C4-2B (cell line): ENCODE data around the gene PAK5.
"Not testable (repeated sequence)": the region's sequence is repeated elsewhere in the genome, so short reads cannot be mapped to it uniquely, and the experiment has no call there.

Experiments
- ZFX ChIP-seq: fragments of 450-650 bp; IDR thresholded peaks from 2 replicates; pipeline ENCODE4 v1.6.1; 2017
- TF ChIP-seq, protein P1 (sequence below): fragments of 450-650 bp; conservative IDR thresholded peaks from 2 replicates; pipeline ENCODE4 v1.5.1; 2017; ENCODE audit warnings: mild to moderate bottlenecking

DNA sequence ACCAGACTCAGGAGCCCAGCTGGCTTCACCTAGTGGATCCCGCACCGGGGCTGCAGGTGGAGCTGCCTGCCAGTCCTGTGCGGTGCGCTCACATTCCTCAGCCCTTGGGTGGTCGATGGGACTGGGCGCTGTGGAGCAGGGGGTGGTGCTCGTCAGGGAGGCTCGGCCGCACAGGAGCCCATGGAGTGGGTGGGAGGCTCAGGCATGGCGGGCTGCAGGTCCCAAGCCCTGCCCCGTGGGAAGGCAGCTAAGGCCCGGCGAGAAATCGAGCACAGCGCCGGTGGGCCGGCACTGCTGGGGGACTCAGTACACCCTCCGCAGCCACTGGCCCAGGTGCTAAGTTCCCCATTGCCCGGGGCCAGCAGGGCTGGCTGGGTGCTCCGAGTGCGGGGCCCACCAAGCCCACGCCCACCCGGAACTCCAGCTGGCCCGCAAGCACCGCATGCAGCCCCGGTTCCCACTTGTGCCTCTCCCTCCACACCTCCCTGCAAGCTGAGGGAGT, 197.3 kb downstream of the PAK5 start:
- TF ChIP-seq, protein P1, sequence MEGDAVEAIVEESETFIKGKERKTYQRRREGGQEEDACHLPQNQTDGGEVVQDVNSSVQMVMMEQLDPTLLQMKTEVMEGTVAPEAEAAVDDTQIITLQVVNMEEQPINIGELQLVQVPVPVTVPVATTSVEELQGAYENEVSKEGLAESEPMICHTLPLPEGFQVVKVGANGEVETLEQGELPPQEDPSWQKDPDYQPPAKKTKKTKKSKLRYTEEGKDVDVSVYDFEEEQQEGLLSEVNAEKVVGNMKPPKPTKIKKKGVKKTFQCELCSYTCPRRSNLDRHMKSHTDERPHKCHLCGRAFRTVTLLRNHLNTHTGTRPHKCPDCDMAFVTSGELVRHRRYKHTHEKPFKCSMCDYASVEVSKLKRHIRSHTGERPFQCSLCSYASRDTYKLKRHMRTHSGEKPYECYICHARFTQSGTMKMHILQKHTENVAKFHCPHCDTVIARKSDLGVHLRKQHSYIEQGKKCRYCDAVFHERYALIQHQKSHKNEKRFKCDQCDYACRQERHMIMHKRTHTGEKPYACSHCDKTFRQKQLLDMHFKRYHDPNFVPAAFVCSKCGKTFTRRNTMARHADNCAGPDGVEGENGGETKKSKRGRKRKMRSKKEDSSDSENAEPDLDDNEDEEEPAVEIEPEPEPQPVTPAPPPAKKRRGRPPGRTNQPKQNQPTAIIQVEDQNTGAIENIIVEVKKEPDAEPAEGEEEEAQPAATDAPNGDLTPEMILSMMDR = not testable (repeated sequence)
- TF ChIP-seq ZFX = not testable (repeated sequence)
